Glutamatergic neuron (in vitro differentiated cells): ENCODE results near the gene SLBP. TPM values are rescaled to one million over a fixed set of nuclear protein-coding genes. Genes with fewer than 3 reads are reported as not detected.

Experiments used
- DNase-seq: peaks from one replicate; pipeline ENCODE4 v3.0.0; 2022
- H3K27ac Mint-ChIP-seq: one replicate; pipeline ENCODE4 v1.8.0; 2020; ENCODE audit warnings: mild to moderate bottlenecking, mixed read lengths, inconsistent platforms; ENCODE audit not compliant: unreplicated experiment
- H3K27me3 Mint-ChIP-seq: one replicate; pipeline ENCODE4 v1.8.0; 2020; ENCODE audit warnings: mild to moderate bottlenecking, moderate library complexity, mixed read lengths, inconsistent platforms; ENCODE audit not compliant: unreplicated experiment
- H3K36me3 Mint-ChIP-seq: one replicate; pipeline ENCODE4 v1.8.0; 2020; ENCODE audit warnings: mild to moderate bottlenecking, mixed read lengths, inconsistent platforms; ENCODE audit not compliant: unreplicated experiment
- H3K4me1 Mint-ChIP-seq: one replicate; pipeline ENCODE4 v1.8.0; 2020; ENCODE audit warnings: mild to moderate bottlenecking, low read depth, mixed read lengths, inconsistent platforms; ENCODE audit not compliant: unreplicated experiment
- H3K4me3 Mint-ChIP-seq: one replicate; pipeline ENCODE4 v1.8.0; 2020; ENCODE audit warnings: mild to moderate bottlenecking, mixed read lengths, inconsistent platforms; ENCODE audit not compliant: unreplicated experiment
- H3K9me3 Mint-ChIP-seq: one replicate; pipeline ENCODE4 v1.8.0; 2020; ENCODE audit warnings: mild to moderate bottlenecking, moderate library complexity, mixed read lengths, inconsistent platforms; ENCODE audit not compliant: unreplicated experiment
- CTCF ChIP-seq: fragments of 200-600 bp; sonication (generic); IDR thresholded peaks from one replicate; pipeline ENCODE4 v1.5.0; 2021; ENCODE audit not compliant: partially characterized antibody, unreplicated experiment
- total RNA-seq: library from RNA; stranded (reverse); fragmentation: NEBNext Ultra II Directional; extraction: Animal tissue kit (Norgen Biotek cat#: 25700); gene quantifications from one replicate; pipeline ENCODE4 v1.2.1, GENCODE V29; 2021; ENCODE audit not compliant: unreplicated experiment

SLBP gene
- total RNA-seq, 1 donor from 2014 or later: 25.0 TPM

GRCh38 chr4:1658581-1658980 lies 53.5 kb downstream of the SLBP start:
- H3K36me3 Mint-ChIP-seq: no peaks in the 10 kb centered on the region
- no peak overlapping the region for H3K4me3 Mint-ChIP-seq
- no peaks in the 10 kb centered on the region for H3K9me3 Mint-ChIP-seq
- DNase-seq: no peak
- TF ChIP-seq CTCF: no peak
- no peak overlapping the region for H3K27ac Mint-ChIP-seq
- no peaks in the 10 kb centered on the region for H3K27me3 Mint-ChIP-seq
- no peaks in the 10 kb centered on the region for H3K4me1 Mint-ChIP-seq

GRCh38 chr4:1658146-1658545 lies 54.0 kb downstream of the SLBP start:
- Mint-ChIP-seq H3K9me3 (no peaks in the 10 kb centered on the region), H3K27ac (no peak overlapping the region), H3K4me1 (no peaks in the 10 kb centered on the region), H3K4me3 (no peak overlapping the region), H3K36me3 (no peaks in the 10 kb centered on the region), H3K27me3 (no peaks in the 10 kb centered on the region)
- DNase-seq: no peak
- no peak for TF ChIP-seq CTCF

GRCh38 chr4:1656986-1657385 lies 55.1 kb downstream of the SLBP start:
- TF ChIP-seq CTCF: no peak
- Mint-ChIP-seq H3K27ac (no peak overlapping the region), H3K9me3 (no peaks in the 10 kb centered on the region), H3K4me3 (no peak overlapping the region), H3K27me3 (no peaks in the 10 kb centered on the region), H3K36me3 (no peaks in the 10 kb centered on the region), H3K4me1 (no peaks in the 10 kb centered on the region)
- DNase-seq: no peak

- H3K9me3 Mint-ChIP-seq: no peaks in the 10 kb centered on the region
- no peaks in the 10 kb centered on the region for H3K36me3 Mint-ChIP-seq
- DNase-seq: no peak
- H3K27me3 Mint-ChIP-seq: no peaks in the 10 kb centered on the region
- H3K4me3 Mint-ChIP-seq: no peak overlapping the region
- H3K27ac Mint-ChIP-seq: no peak overlapping the region
- no peaks in the 10 kb centered on the region for H3K4me1 Mint-ChIP-seq
- TF ChIP-seq CTCF: no peak
These were observed 56.0 kb downstream of the SLBP start for GRCh38 chr4:1656132-1656531.

- DNase-seq: no peak
- Mint-ChIP-seq H3K27ac (no peak overlapping the region), H3K4me1 (no peaks in the 10 kb centered on the region), H3K4me3 (no peak overlapping the region), H3K27me3 (no peaks in the 10 kb centered on the region), H3K36me3 (no peaks in the 10 kb centered on the region), H3K9me3 (no peaks in the 10 kb centered on the region)
- TF ChIP-seq CTCF: no peak
These were observed 56.4 kb downstream of the SLBP start for GRCh38 chr4:1655676-1656075.
